ENCODE results near the gene CNOT6.
"Not testable (repeated sequence)": the region's sequence is repeated elsewhere in the genome, so short reads cannot be mapped to it uniquely, and the experiment has no call there.

The CNOT6 gene

DNA sequence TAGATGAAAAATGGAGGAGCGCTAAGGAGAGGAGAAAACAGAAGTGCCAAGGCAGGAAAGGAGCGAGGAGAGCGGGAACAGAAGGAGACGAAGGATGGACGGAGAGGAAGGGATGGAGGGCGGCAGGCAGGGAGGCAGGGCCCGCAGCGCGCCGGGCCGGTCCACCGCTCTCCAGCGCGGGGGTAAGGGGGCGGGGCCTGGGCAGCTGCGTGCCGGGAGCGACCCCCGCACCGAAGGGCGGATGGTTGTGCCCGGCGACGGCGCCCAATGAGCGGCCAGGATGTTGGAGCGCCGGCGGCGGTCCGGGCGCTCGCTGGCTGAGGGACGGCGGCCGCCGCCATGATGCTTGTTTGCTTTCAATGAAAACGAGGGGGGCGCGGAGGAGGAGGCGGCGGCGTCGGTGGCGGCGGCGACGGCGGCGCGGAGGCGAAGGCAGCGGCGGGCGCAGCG lies at the start of gene CNOT6:
CNOT6 (plus strand) TSS at position 320 of the 450 bp plus-strand sequence. CDS start 34,898 bp downstream, outside the sequence.
- DNase-seq (ENCODE audit: low read depth, low spot score), result peak; percentile 80

DNA sequence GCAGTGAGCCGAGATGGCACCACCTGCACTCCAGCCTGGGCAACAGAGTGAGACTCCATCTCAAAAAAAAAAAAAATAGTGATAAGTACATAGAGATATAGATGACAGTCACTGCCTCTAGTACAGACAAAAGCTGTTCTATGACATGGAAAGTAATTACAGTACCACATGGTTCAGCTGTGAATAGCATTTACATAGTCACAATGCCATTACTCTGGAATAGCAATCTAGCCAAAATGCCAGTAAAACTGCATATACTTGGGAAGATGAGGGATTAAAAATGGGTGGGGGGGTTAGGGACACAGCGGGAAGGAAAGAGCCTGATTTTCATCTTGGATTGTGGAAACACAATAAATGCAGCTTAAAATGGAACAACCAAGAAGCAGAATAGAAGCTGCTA lies 39.4 kb upstream of the CNOT6 start:
- DNase-seq (ENCODE audit: low read depth, low spot score), result no peak

- DNase-seq (ENCODE audit: low read depth, low spot score), result no peak
These were observed 38.3 kb upstream of the CNOT6 start for GRCh38 chr5:180455872-180456271.

DNA sequence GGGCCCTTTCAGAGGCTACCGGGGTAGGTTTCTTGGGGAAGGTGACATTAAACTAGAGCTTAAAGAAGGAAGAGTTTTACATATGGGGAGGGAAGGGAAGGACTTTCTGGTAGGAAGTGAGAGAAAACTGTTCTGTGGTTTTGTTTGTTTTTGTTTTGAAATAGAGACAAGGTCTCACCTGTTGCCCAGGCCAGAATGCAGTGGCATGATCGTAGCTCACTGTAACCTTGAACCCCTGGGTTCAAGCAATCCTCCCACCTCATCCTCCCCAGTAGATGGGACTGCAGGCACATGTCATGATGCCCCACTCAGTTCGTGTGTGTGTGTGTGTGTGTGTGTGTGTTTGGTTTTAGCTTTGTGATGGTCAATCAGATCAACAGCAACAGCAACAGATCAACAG lies 37.4 kb upstream of the CNOT6 start:
- no peak for DNase-seq (ENCODE audit: low read depth, low spot score)

GRCh38 chr5:180458852-180459673 lies 35.1 kb upstream of the CNOT6 start:
- not testable (repeated sequence) for DNase-seq (ENCODE audit: low read depth, low spot score)

GRCh38 chr5:180459674-180460142 lies 34.5 kb upstream of the CNOT6 start:
- not testable (repeated sequence) for DNase-seq (ENCODE audit: low read depth, low spot score)

DNA sequence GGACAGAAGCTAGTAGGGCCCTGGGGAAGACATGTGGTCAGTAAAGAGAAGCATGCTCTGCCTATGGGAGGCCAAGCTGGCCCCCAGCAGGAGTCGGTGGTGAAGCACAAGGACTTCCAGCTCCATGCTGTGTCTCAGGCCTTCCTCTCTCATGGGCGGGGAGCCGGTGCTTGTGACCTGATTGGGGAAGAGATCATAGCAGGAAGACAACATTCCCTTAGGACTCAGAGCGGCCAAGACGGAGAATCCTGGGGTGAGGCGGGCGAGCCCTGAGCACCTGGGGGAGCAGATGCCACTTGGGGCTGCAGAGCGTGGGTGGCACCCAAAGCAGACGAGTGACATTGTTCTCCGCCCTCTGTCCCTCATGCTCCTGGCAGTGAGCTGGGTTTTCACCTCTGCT lies 33.3 kb upstream of the CNOT6 start:
- no peak for DNase-seq (ENCODE audit: low read depth, low spot score)

DNA sequence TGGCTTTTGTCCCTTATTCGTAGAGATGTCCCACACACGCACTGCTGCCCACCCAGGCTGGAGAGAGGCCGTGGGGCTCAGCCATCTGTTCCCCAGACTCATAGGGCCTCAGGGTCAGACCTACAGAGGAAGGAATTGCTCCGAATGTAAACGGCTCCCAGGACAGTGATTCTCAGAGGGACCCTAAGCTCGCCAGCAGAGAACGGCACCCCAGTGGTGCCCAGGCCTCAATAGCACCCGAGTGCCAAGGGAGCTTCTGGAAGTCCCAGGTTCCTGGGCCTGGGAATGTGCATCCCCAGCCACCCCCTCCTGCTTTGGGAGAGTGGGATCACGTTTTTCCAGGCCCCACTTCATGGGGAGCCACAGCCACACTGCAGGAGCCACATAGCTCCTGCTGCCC lies 32.9 kb upstream of the CNOT6 start:
- no peak for DNase-seq (ENCODE audit: low read depth, low spot score)

- DNase-seq (ENCODE audit: low read depth, low spot score), result no peak
These were observed 30.8 kb upstream of the CNOT6 start for GRCh38 chr5:180463216-180463900.

DNA sequence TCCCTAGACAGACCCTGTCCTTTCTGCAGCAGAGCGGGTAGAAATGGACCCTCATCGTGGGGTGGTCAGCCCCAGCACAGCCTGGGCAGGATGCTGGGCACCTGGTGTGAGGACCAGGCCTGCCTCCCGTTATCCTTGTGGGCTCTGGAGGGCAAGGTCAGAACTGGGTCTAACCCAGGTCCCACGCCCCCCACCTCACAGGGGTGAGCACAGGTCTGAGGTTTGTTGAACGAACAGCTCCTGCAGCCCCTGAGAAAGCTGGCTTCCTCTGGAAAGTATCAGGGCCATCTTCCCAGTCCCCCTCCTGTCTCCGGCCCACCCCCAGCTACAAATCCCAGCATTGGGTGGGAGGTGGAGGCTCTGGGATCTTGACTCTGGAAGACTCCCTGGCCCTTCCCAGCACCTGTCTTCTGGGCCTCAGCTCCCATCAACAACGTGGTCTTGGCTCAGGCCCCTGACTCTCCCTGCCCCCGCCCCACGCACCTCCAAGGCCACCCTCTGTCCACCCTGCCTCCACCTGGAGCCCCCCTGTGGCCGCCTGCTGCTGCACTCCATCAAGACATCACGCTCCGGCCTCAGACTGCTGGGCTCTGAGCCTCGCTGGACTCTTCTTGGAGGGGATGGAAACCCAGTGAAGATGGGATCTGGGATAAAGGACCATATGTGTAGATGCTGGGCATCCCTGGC lies 30.1 kb upstream of the CNOT6 start:
- DNase-seq (ENCODE audit: low read depth, low spot score), result no peak

DNA sequence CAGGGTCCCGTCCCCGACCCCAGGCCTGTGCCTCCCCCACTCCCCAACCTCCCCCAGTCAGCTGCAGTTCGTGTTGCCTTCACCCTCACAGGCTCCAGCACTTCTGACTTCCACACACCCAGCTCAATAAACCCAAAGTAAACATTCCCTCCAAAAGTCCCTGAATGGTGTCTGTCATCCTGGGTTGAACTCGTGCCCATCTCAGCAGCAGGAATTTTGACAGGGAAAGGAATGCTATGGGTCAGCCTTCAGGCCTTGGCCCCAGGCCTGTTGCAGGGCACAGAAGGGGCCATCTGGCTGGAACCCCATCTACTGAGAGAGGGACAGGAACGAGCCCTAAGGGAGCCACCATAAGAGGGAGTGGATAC lies 29.6 kb upstream of the CNOT6 start:
- no peak for DNase-seq (ENCODE audit: low read depth, low spot score)

- DNase-seq (ENCODE audit: low read depth, low spot score), result not testable (repeated sequence)
These were observed 29.1 kb upstream of the CNOT6 start for GRCh38 chr5:180465052-180465451.

GRCh38 chr5:180466316-180466715 lies 27.9 kb upstream of the CNOT6 start:
- no peak for DNase-seq (ENCODE audit: low read depth, low spot score)

DNA sequence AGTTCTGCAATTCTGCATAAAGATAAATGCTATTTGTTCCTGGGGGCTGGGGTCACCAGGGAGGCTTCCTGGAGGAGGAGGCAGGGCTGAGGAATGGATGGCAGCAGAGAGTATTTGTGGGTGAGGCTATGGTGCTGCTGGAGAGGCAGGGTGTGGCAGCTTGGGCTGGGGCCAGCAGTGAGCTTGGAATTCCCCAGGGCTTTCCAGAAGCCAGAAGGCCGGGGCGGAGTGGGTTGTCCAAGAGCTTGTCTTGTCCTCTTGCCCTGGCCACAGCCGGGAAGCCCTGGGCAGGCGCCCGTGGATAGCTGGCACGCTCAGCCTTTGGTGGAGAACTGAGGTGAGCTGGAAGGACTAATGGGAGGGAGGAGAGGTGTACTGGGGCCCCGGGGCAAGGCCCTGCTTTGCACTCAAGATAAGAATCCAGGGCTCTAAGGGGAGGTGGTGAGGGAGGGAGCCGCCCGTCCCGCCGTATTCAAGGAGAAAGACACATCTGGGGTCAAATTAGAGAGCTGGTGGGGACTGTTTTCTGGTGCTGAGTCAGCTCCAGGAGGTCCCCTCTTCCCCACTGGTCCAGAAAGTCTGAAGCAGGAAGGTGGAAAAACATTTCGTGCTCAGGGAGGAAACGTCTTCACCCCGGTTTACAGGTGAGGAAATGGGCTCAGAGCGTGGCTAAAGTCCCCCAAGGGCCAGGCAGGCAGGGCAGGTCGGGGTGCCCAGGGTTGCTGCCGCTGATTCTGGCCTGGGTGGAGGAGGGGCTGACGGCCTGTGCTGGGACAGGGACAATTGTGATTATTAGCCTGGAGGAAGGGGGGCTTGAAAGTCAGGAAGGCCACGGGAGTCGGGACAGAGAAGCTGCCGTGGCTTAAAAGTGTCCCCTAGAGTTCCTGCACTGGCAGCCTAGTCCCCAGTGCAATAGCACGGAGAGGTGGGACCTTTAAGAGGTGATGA lies 26.9 kb upstream of the CNOT6 start:
- no peak for DNase-seq (ENCODE audit: low read depth, low spot score)

- no peak for DNase-seq (ENCODE audit: low read depth, low spot score)
These were observed 26.0 kb upstream of the CNOT6 start for GRCh38 chr5:180467989-180468731.

- no peak for DNase-seq (ENCODE audit: low read depth, low spot score)
These were observed 25.2 kb upstream of the CNOT6 start for GRCh38 chr5:180468732-180469585.

GRCh38 chr5:180469586-180469865 lies 24.7 kb upstream of the CNOT6 start:
- no peak for DNase-seq (ENCODE audit: low read depth, low spot score)

- no peak for DNase-seq (ENCODE audit: low read depth, low spot score)
These were observed 24.3 kb upstream of the CNOT6 start for GRCh38 chr5:180469866-180470265.

DNA sequence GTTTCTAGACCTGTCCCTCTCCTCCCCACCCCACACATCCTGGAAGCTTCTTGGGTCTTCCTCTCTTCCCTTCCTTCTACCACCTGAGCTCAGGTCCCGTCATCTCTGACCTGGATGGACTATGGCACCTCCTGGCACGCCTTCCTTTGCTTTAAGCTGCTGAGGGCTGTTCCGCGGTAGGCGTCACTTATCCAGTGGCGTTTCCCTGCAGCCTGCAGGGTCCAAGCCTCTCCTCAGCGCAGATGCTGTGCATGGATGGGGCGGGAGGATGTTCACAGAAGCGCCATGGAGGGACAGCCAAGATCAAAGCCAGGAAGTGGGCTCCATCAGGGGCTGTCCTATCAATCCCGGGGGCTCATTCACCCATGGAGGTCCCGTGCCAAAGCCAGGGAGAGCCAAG lies 23.8 kb upstream of the CNOT6 start:
- no peak for DNase-seq (ENCODE audit: low read depth, low spot score)

Data from brain pericyte (primary cell).